Dendritic cell treated with granulocyte-macrophage colony-stimulating factor and Interleukin-4, amounts not matched to agents 40 ng/mL and 50 ng/mL, for 4 days (primary cell): Measurements from ENCODE around the gene PSMC3IP.
"Not testable (repeated sequence)": the region's sequence is repeated elsewhere in the genome, so short reads cannot be mapped to it uniquely, and the experiment has no call there.

Experiments
- H3K27ac Mint-ChIP-seq: one replicate; pipeline ENCODE4 v1.8.0; 2022; ENCODE audit warnings: mild to moderate bottlenecking, mixed read lengths
- H3K27me3 Mint-ChIP-seq: one replicate; pipeline ENCODE4 v1.8.0; 2022; ENCODE audit warnings: mild to moderate bottlenecking, mixed read lengths
- H3K36me3 Mint-ChIP-seq: one replicate; pipeline ENCODE4 v1.8.0; 2022; ENCODE audit warnings: low read depth, mixed read lengths
- H3K4me1 Mint-ChIP-seq: one replicate; pipeline ENCODE4 v1.8.0; 2022; ENCODE audit warnings: low read depth, mixed read lengths
- H3K4me3 Mint-ChIP-seq: one replicate; pipeline ENCODE4 v1.8.0; 2022; ENCODE audit warnings: mild to moderate bottlenecking, moderate library complexity, mixed read lengths
- H3K9me3 Mint-ChIP-seq: one replicate; pipeline ENCODE4 v1.8.0; 2022; ENCODE audit warnings: mixed read lengths
- intact Hi-C: fragments of 100-400 bp; cut with micrococcal nuclease; formaldehyde crosslinking; loops from one replicate; pipeline ENCODE4 v1.15.0; 2022

PSMC3IP gene

GRCh38 chr17:42547001-42547461 lies 30.5 kb downstream of the PSMC3IP start:
- Mint-ChIP-seq H3K27me3 (peaks cover 33% of the 10 kb centered on the region), H3K27ac (no peak overlapping the region), H3K4me1 (peaks cover 17% of the 10 kb centered on the region), H3K9me3 (no peaks in the 10 kb centered on the region), H3K4me3 (no peak overlapping the region), H3K36me3 (peaks cover 59% of the 10 kb centered on the region)
- intact Hi-C loops = no loop called here

DNA sequence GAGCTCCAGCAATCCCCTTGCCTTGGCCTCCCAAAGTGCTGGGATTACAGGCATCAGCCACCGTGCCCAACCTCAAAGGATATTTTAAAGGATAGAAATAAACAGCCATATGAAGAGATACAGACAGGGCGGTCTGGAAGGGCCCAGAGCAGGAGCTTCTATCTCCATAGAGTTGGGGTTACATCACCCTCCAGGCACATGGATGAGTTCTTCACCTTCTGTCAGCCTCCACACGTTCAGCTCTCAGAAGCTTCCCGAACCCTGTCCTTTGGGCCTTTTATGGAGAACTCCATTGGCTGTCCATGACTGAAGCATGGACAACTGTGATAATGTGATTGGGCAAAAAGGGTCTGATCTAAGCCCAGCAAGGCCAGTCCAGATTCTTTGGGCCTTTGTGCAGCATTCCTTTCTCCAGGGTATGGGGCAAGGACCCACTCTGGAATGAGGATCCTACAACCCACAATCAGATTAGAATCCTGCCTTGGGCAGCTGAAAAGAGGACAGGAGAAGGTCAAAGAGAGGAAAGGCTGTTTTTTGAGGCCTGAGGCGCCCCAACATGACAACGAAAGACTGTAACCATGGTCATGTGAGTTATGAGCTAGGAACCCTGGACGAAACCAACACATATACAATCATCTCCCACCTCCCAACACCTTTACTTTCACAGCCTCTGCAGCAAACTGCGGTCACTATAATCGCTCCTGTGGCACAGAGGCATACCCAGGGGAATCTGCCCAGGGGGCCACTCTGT lies 31.6 kb downstream of the PSMC3IP start:
- H3K4me3 Mint-ChIP-seq, H3K9me3 Mint-ChIP-seq, H3K27ac Mint-ChIP-seq, intact Hi-C loops: not testable (repeated sequence)
- Mint-ChIP-seq H3K4me1 (peaks cover 12% of the 10 kb centered on the region), H3K27me3 (peaks cover 31% of the 10 kb centered on the region), H3K36me3 (peaks cover 62% of the 10 kb centered on the region)

DNA sequence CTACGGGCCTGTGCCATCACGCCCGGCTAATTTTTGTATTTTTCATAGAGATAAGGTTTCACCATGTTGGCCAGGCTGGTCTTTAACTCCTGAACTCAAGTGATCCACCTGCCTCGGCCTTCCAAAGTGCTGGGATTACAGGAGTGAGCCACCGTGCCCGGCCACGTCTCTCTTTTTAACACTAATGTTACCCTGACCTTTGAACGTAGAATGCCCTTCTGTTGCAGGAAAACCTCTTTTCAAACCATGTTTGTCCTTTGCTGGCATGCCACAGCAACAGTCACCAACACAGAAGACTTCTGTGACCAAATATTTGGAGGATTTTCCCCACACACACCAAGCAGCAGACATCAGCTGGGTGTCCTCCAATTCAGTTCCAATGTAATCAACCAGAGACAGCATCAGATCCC lies 32.6 kb downstream of the PSMC3IP start:
- Mint-ChIP-seq H3K27ac (no peak overlapping the region), H3K27me3 (peaks cover 26% of the 10 kb centered on the region), H3K9me3 (no peaks in the 10 kb centered on the region), H3K4me1 (peaks cover 8% of the 10 kb centered on the region), H3K36me3 (peaks cover 68% of the 10 kb centered on the region), H3K4me3 (no peak overlapping the region)
- intact Hi-C loops = no loop called here

DNA sequence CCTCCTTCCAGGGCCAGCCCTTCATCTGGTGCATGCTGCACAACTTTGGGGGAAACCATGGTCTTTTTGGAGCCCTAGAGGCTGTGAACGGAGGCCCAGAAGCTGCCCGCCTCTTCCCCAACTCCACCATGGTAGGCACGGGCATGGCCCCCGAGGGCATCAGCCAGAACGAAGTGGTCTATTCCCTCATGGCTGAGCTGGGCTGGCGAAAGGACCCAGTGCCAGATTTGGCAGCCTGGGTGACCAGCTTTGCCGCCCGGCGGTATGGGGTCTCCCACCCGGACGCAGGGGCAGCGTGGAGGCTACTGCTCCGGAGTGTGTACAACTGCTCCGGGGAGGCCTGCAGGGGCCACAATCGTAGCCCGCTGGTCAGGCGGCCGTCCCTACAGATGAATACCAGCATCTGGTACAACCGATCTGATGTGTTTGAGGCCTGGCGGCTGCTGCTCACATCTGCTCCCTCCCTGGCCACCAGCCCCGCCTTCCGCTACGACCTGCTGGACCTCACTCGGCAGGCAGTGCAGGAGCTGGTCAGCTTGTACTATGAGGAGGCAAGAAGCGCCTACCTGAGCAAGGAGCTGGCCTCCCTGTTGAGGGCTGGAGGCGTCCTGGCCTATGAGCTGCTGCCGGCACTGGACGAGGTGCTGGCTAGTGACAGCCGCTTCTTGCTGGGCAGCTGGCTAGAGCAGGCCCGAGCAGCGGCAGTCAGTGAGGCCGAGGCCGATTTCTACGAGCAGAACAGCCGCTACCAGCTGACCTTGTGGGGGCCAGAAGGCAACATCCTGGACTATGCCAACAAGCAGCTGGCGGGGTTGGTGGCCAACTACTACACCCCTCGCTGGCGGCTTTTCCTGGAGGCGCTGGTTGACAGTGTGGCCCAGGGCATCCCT lies 34.1 kb downstream of the PSMC3IP start:
- Mint-ChIP-seq H3K9me3 (no peaks in the 10 kb centered on the region), H3K4me1 (peaks cover 8% of the 10 kb centered on the region), H3K4me3 (no peak overlapping the region), H3K27ac (no peak overlapping the region), H3K36me3 (peaks cover 83% of the 10 kb centered on the region), H3K27me3 (peaks cover 17% of the 10 kb centered on the region)
- intact Hi-C loops = no loop called here

GRCh38 chr17:42541041-42541833 lies 36.3 kb downstream of the PSMC3IP start:
- Mint-ChIP-seq H3K36me3 (peaks cover 91% of the 10 kb centered on the region), H3K9me3 (no peaks in the 10 kb centered on the region), H3K4me1 (peaks cover 27% of the 10 kb centered on the region), H3K4me3 (no peak overlapping the region), H3K27ac (no peak overlapping the region), H3K27me3 (no peaks in the 10 kb centered on the region)
- intact Hi-C loops = no loop called here

DNA sequence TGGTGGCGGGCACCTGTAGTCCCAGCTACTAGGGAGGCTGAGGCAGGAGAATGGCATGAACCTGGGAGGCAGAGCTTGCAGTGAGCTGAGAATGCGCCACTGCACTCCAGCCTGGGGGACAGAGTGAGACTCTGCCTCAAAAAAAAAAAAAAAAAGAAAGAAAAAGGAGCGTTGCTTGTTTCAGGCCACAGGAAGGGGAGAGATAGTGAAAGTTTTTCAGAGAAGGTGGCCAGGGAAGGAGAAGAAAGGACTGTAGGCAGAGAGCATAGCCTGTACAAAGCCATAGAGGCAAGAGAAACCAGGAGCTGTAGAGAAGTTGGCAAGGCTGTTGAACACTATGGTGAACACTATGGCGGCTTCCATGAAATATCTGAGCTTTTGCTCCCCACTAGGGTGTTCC lies 37.0 kb downstream of the PSMC3IP start:
- H3K4me3 Mint-ChIP-seq, intact Hi-C loops, H3K27me3 Mint-ChIP-seq, H3K27ac Mint-ChIP-seq, H3K9me3 Mint-ChIP-seq: not testable (repeated sequence)
- Mint-ChIP-seq H3K4me1 (peaks cover 31% of the 10 kb centered on the region), H3K36me3 (peaks cover 96% of the 10 kb centered on the region)

DNA sequence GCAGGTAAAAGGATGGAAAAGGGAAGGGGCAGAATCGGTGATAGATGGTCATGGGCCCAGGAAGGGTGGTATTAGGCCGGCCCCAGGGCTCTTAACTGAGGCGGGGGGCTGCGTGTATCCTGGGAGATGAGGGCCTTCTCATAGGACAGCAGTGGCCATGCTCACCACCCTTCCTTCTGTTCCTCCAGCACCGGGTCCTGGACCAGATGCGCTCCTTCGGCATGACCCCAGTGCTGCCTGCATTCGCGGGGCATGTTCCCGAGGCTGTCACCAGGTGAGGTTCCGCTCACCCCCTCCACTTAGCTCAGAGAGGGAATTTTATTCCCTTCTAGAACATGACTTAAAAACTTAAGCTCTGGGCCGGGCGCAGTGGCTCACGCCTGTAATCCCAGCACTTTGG lies 39.0 kb downstream of the PSMC3IP start:
- H3K27ac Mint-ChIP-seq = no peak overlapping the region

DNA sequence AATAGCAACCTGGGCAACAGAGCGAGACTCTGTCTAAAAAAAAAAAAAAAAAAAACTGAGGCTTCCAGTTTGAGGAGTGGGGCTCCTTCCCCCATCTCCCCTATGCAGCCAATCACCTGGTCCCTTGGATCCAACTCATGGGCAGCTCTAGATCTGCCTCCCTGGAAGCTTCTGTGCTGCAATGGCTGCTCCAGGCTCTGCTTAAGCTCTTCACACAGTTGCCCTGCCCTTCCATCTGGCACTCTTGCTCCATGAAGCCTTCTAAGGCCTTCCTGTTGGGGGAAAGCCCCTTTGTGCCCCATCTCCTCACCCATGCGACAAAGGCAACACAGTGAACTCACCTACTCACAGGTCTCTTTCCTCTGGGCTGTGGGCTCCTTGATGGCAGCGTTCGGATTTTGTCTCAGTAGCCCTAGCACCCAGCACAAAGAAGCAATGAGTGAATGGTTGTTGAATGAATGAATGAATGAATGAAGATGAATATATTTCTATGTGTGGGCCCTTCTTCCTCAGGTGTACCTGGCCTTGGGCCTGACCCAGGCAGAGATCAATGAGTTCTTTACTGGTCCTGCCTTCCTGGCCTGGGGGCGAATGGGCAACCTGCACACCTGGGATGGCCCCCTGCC lies 39.6 kb downstream of the PSMC3IP start:
- intact Hi-C loops = no loop called here
- H3K27ac Mint-ChIP-seq = no peak overlapping the region
- H3K27me3 Mint-ChIP-seq = no peaks in the 10 kb centered on the region
- peaks cover 50% of the 10 kb centered on the region for H3K4me1 Mint-ChIP-seq
- H3K36me3 Mint-ChIP-seq = peaks cover 75% of the 10 kb centered on the region
- peak overlapping the region; percentile 35 for H3K4me3 Mint-ChIP-seq
- H3K9me3 Mint-ChIP-seq = no peaks in the 10 kb centered on the region

More for the DNA sequence above, 39.0 kb downstream of the PSMC3IP start:
- Mint-ChIP-seq H3K4me3 (no peak overlapping the region), H3K4me1 (peaks cover 46% of the 10 kb centered on the region), H3K36me3 (peaks cover 80% of the 10 kb centered on the region), H3K9me3 (no peaks in the 10 kb centered on the region), H3K27me3 (no peaks in the 10 kb centered on the region)
- intact Hi-C loops = no loop called here

GRCh38 chr17:42537156-42537805 lies 40.2 kb downstream of the PSMC3IP start:
- H3K27me3 Mint-ChIP-seq = no peaks in the 10 kb centered on the region
- peak overlapping the region; percentile 93 for H3K27ac Mint-ChIP-seq
- peaks cover 50% of the 10 kb centered on the region for H3K4me1 Mint-ChIP-seq
- intact Hi-C loops = no loop called here
- H3K9me3 Mint-ChIP-seq = no peaks in the 10 kb centered on the region
- H3K36me3 Mint-ChIP-seq = peaks cover 68% of the 10 kb centered on the region
- peak overlapping the region; percentile 93 for H3K4me3 Mint-ChIP-seq

- intact Hi-C loops = no loop called here
Observed at GRCh38 chr17:42536372-42537155, 41.0 kb downstream of the PSMC3IP start.

GRCh38 chr17:42536048-42536371 lies 41.5 kb downstream of the PSMC3IP start, which contains the start of gene NAGLU:
TSS of gene NAGLU (plus strand) at chr17:42536241. CDS start at chr17:42536273, 32 bp downstream.
- Mint-ChIP-seq H3K36me3 (peaks cover 55% of the 10 kb centered on the region), H3K27ac (peak within 1 kb of the TSS; percentile 93), H3K27me3 (peaks cover 4% of the 10 kb centered on the region), H3K4me1 (peaks cover 50% of the 10 kb centered on the region), H3K9me3 (no peaks in the 10 kb centered on the region), H3K4me3 (peak within 1 kb of the TSS; percentile 93)
- intact Hi-C loops = no loop called here

More at GRCh38 chr17:42536372-42537155, 41.0 kb downstream of the PSMC3IP start:
- H3K9me3 Mint-ChIP-seq = no peaks in the 10 kb centered on the region
- H3K4me1 Mint-ChIP-seq = peaks cover 50% of the 10 kb centered on the region
- H3K36me3 Mint-ChIP-seq = peaks cover 61% of the 10 kb centered on the region
- H3K4me3 Mint-ChIP-seq = peak overlapping the region; percentile 93
- peak overlapping the region; percentile 93 for H3K27ac Mint-ChIP-seq
- H3K27me3 Mint-ChIP-seq = no peaks in the 10 kb centered on the region

DNA sequence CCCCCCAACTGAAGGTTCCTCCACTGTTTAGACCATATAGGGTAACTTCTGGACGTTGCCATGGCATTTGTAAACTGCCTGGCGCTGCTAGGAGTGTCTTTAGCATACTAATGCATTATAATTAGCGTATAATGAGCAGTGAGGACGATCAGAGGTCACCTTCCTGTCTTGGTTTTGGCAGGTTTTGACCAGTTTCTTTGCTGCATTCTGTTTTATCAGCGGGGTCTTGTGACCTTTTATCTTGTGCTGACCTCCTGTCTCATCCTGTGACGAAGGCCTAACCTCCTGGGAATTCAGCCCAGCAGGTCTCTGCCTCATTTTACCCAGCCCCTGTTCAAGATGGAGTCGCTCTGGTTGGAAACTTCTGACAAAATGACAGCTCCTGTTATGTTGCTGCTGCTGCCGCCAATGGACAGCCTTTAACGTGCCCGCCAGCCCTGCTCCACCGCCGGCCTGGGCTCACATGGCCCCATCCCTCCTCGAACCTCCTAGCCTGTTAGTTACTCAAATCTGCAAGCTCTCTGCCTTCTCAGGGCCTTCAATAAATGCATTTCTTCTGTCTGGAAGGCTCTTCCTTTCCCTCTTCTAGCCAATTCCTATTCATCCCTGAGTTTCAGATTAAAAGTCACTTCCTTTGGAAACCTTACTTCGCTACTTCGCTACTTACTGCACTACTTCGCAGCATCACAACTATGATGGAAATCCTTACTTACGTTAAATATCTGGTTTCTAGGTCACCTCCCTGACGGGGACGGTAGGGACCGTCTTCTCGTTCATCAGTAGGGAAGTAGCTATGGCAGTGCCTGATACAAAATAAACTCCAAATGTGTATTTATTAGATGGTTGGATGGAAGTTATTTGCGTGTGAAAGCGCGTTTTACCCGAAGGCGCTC lies 42.1 kb downstream of the PSMC3IP start:
- peaks cover 6% of the 10 kb centered on the region for H3K27me3 Mint-ChIP-seq
- peaks cover 53% of the 10 kb centered on the region for H3K4me1 Mint-ChIP-seq
- intact Hi-C loops = no loop called here
- H3K36me3 Mint-ChIP-seq = peaks cover 49% of the 10 kb centered on the region
- H3K27ac Mint-ChIP-seq = peak overlapping the region; percentile 93
- peak overlapping the region; percentile 81 for H3K4me3 Mint-ChIP-seq
- no peaks in the 10 kb centered on the region for H3K9me3 Mint-ChIP-seq
